Mesenteric fat pad (tissue), 1 donor: Measurements from ENCODE around the gene SGK1. TPM values are rescaled to one million over a fixed set of nuclear protein-coding genes. Genes with fewer than 3 reads are reported as not detected.
"Not testable (repeated sequence)": the region's sequence is repeated elsewhere in the genome, so short reads cannot be mapped to it uniquely, and the experiment has no call there.

Source experiments
- DNase-seq: peaks from one replicate; pipeline ENCODE4 v3.0.0-alpha.2; 2020; ENCODE audit warnings: low spot score
- total RNA-seq: library from RNA; stranded (reverse); fragmentation: NEBNext Ultra II Directional; extraction: Animal tissue kit (Norgen Biotek cat#: 25700); gene quantifications from one replicate; pipeline ENCODE4 v1.2.1, GENCODE V29; 2021
- donor health status: DM: yes; HTN: yes; CAD: no.

SGK1 gene
- total RNA-seq, 1 donor from 2014 or later, result 265 TPM

DNA sequence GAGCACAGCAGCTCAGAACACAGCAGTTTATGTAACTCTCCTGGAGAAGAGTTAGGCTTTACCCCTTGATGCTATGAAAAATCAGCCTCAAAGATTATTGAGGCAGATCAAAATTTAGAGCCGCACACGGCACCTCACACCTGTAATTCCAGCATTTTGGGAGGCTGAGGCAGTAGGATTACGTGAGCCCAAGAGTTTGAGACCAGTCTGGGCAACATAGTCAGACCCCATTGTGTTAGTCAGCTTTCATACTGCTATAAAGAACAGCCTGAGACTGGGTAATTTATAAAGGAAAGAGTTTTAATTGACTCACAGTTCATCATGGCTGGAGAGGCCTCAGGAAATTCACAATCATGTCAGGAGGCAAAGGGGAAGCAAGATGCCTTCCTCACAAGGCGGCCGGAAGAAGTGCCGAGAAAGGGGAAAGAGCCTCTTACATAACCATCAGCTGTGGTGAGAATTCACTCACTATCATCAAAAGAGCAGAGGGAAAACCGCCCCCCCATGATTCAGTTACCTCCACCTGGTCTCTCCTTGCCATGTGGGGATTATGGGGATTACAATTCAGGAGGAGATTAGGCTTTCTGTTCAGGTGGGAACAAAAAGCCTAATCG lies 87.7 kb downstream of the SGK1 start:
- no peak for DNase-seq

DNA sequence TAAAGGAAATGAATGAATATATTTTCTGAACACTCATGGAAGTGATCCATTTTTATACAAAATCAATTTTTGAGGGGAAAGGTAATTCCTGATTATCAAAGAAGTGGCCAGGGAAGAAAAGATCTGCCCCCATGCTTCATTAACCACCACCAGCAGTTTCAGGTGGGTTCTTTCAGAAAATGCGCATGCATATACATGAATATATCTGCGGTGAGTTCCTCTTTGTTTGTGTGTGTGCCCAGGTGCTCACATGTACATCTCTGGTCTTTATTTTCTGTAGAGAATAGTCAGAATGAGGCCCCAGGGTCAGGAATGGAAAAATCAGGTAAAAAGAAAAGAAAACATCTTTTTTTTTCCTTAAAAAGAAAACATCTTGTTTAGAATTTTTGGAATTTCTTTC lies 88.4 kb downstream of the SGK1 start:
- DNase-seq, result no peak

DNA sequence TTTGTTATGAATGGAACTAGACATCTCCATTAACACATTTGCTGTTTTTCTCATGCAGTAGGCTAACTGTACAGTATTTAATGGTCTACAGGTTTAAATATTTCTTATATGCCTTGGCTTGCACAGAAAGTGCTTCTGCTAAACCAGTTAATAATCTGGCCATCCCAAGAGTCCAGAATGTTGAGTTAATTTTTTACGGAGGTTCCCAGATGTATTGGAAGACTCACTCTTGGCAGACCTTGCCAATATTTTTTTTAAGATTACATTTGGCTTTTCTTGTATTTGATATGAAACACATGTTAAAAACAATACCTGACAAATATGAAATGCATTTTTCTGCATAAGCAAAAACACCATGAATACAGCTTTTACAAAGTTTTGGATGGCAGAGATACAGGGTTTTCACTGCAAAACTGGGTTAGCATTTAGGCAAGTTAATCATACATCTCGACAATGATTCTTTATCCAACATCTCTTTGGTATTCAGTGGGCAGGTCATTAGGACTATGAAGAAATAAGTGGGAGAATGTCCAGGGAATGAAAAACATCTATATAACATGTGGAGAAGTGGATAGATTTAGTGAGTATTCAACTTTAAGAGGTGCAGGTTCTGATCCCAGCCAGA lies 94.0 kb downstream of the SGK1 start:
- no peak for DNase-seq

DNA sequence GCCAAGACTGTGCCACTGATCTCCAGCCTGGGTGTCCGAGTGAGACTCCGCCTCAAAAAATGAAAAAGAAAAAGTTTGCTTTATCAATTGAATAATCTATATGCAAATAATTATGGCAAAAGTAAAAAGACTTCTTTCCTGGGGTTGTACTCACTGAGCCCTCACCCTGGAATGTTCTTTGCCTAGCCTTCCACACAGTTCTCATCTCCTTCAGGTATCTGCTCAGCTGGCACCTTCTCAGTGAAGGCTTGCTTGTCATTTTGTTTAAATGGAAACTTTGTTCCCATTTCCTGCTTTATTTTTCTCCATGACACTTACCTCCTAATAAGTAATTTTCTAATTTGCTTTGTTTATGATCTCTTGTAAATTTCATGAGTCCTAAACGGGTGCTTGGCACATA lies 96.7 kb downstream of the SGK1 start:
- DNase-seq, result no peak

DNA sequence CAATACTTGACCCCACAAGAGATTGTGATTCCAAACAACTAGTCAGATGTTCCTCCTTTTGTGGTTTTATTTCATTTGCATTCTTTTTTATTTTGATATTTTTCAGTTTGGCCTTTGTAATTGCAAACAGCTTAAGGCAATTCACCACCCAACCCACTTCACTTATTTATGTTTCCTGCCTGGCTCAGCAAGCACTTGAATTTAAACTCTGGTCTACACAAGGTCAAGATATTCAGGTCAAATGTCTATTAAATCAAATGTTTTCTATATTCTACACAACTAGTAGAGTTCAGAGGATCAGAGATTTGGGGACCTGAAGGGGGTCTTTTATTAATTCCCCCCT lies 100.1 kb downstream of the SGK1 start:
- DNase-seq, result no peak

DNA sequence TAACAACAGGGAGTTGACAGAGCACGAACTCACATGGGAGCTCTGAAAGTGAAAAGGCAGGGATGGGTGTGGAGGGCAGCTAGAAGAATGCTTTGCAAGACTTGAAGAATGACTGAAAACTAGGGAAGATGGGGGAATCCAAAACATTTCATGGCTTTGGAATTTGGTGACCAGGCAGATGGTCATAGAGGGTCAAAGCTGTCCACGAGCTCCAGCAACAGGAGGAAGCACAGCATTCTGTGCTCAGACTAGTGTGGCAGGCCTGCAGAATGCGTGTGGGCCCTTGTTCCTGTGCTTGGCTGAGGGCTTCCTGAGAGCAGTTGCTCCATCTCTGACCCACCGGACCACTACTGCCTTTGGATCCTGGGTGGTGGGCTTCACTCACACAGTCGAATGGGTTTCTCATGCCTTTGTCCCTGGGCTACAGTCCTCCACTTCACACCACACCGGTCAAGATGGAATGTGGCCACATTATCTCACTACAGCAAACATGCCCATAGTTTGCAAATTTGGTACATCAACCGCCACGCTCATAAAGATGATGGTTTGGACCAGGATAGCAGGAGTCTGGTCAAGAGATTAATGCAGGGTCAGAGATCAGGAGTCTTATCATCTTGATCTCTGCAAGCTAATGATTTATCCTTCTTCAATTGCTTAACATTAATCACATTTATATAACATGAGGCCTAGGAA lies 100.7 kb downstream of the SGK1 start:
- DNase-seq, result no peak

DNA sequence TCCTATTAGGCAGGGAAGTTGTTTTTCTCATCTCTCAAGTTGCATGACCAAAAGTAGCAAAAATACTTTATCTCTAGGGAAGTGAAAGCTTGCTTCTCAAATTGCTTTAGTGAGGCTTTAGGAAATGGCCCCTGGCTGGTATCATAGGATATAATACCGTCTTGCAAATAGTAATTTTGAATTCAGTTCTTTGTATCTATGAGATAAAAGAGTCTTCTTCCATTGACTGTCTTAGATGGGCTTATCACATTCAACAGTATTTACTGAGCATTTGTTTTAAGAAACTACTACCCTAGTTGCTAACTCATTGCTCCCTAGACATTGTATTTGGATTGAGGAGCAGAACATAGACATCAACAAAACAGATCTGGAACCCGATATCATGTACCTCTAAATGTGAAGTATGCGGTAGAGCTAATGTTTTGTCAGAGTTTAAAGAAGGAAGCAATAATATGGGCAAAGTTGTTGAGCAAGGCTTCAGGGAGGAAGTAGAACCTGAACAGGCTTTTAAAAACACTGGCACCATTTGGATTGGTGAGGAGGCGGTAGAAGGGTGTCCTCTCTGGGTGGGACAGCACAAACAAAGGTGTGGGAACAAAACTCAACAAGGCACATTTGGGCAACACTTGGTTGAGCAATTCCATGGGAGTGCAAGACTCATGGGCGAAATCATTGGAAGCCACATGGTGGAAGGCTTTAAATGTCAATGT lies 101.5 kb downstream of the SGK1 start:
- DNase-seq, result no peak

DNA sequence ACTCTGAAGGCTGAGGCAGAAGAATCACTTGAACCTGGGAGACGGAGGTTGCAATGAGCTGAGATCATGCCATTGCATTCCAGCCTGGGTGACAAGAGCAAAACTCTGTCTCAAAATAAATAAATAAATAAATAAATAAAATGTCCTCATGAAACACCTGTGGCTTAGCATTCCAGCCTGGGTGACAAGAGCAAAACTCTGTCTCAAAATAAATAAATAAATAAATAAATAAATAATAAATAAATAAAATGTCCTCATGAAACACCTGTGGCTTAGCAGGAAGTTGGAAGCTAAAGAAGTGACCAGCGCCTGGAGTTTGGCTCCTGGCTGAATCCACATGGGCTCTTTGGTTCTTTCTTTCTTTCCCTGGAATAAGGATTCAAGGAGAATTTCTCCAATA lies 104.5 kb downstream of the SGK1 start:
- not testable (repeated sequence) for DNase-seq

DNA sequence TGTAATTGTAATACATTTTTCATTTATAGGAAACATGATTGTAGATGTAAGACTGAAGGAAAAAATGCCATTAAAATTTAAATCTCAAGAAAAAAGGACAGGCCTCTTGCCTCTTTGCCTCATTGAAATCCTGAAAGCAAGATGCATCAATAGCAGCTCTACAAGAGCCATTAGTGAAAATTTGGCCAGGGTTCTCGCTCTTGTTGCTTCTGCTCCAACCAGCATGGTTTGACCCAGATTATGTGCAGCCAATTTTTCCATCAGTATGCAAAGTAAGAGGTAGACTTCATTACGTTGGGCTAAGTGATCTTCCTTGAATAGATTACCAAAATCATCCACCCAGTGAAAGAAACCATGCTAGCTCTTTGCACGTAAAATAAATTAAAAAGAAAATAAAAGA lies 106.6 kb downstream of the SGK1 start:
- no peak for DNase-seq

DNA sequence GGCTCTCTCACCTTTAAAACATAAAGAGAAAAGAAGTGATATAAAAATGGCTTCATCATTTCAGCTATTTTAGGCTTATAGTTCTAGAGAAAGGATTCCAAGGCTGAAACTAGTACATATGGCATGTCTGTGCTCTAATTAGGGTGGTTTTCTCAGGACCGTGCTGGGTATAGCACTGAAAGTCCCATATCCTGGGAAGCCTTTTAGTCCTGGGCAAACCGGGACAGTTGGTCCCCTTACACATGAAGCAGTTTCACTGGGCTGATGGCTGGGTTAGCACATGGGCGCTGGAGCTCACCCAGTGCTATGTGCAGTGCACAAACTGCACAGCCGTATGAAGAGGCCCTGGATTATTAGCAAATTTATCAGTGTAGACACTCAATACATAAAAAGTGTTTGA lies 110.5 kb downstream of the SGK1 start:
- DNase-seq, result no peak

DNA sequence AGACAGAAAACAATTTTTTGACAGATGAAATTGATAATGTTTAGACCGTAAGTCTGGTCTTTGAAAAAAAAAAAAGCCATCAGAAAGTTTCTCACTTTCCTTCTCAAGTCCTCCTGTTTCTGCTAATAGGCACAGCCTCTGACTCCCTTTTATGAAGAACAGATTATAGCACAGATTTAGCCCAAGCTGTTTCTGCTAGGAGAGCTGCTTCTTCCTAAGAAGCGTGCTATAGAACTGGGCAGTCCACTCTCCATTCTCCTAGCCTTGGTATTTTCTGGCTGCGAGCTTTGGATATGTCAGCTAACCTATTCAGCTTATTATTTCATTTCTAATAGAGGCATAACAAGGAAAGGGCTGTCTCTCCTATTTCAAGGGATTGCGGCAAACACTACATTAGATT lies 112.5 kb downstream of the SGK1 start:
- DNase-seq, result no peak

DNA sequence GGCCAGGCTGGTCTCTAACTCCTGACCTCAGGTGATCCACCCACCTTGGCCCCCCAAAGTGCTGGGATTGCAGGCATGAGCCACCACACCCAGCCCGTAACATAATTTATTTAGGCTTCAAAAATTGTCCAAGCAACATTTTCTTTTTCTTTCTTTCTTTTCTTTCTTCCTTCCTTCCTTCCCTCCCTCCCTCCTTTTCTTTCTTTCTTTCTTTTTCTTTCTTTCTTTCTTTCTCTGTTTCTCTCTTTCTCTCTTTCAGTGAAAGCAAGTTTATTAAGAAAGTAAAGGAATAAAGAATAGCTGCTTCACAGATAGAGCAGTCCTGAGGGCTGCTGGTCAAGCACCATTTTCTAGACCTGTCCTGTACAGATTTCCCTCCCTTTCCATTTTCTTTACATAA lies 113.2 kb downstream of the SGK1 start:
- DNase-seq, result not testable (repeated sequence)

DNA sequence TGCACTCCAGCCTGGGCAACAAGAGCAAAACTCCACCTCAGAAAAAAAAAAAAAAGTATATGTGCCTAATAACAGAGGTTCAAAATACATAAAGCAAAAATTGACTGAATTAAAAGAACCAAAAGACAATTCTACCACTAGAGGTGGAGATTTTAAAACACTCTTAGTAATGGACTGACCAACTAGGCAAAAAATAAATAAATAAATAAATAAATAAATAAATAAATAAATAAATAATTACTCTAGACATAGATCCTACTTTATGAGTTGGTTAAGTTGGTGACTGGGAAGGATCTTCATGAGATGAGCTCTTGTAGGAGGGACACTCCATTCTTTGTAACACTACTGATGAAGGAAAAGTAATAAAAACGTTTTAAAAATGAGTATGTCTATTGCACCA lies 113.9 kb downstream of the SGK1 start:
- no peak for DNase-seq

DNA sequence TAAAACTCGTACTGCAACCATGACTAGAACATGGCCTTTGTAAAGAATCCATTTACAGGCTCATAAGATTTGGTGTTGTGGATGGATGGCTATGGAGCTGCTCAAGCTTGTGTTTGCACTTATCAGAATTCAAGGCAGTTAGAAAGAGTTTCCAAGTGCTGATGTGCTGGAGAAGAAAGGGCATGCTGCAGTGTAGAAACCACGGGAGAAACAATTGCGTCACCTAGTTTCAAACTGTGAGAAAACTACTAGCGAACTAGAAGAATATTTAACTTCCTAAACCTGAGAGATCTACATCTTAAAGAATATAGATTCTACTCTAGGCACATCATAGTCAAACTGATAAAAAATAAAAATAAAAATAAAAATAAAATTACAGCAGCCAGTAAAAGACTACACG lies 116.2 kb downstream of the SGK1 start:
- no peak for DNase-seq

DNA sequence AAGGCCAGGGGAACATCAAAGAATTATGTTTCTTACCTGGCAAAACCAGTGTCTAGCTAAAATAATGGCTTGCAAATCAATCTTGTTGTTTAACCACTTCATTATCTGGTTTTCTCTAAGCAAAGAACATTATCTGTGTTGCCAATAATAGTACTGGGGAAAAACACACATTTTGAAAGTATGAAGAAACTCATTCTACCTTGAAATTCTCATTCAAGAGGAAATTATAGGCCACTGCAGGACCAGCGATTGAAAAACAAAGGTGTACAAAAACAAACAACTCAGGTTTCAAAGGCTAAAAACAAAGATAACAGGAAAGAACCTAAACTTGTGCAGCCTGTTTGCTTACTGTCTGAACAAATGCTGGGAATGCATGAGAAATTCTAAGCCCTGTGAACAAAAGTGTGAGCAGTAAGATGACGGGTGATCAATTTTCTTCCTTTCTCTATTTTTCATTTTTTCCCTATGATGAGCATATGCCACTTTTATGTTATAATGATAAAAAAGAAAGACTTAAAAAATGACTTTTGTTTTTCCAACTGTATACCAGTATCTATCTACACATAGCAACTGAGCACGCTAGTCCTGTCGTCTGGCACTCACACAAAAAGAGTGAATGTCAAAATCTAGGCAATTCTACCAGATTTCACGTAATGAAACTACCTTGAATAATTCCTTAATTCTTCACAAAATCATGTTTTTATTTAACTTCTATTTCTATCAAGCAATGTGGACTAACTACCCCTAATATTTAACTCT lies 117.9 kb downstream of the SGK1 start:
- no peak for DNase-seq

DNA sequence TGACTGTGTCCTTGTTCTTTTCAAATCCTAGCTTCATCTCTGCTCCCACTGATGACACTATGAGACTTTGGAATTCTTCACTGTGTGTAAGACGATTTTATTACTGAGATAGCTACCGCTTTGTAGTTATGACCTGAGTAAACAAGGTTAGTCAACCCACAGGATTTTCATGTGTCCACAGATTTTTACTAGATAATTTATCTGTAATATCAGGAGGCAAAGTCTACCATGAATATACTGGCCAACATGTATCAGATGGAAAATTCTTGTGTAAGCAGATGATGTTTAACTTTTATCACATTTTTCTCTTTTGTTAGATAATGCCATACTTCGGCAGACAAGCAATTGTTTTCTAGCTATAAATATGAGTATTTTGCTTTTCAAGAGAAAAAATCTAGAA lies 119.8 kb downstream of the SGK1 start:
- DNase-seq, result no peak

DNA sequence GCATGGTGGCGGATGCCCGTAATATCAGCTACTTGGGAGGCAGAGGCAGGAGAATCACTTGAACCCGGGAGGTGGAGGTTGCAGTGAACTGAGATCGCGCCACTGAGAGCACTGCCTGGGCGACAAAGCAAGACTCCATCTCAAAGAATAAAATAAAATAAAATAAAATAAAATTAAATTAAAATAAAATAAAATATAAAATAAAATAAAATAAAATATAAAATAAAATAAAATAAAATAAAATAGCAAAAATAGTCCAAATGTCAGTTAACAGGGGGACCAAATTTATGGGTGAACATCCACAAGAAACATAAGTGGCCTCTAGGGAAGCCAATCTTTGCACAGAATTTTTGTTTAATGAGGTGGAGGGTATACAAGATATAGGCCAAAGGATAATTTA lies 120.2 kb downstream of the SGK1 start:
- DNase-seq, result not testable (repeated sequence)

DNA sequence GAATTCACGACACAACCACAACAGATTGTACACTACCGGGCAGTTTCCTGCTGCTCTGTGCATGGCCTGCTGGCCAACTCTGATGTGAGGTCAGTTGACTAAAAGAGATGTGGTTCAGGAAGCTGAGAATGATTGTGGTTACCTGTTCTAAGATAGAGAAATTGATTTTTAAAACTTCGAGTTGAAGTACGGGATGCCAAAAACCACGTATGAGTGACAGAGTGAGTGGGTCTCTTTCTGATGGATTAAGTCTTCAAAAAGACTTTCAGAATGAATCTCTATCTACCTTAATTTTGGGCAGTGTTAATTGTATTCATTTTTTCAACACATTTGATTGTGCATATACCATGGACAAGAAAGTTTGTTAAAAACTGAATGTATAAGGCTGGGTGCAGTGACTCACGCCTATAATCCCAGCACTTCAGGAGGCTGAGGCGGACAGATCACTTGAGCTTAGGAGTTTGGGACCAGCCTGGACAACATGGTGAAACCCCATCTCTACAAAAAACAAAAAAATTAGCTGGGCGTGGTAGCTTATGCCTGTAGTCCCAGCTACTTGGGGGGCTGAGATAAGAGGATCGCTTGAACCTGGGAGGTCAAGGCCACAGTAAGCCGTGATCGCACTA lies 121.2 kb downstream of the SGK1 start:
- DNase-seq, result no peak

DNA sequence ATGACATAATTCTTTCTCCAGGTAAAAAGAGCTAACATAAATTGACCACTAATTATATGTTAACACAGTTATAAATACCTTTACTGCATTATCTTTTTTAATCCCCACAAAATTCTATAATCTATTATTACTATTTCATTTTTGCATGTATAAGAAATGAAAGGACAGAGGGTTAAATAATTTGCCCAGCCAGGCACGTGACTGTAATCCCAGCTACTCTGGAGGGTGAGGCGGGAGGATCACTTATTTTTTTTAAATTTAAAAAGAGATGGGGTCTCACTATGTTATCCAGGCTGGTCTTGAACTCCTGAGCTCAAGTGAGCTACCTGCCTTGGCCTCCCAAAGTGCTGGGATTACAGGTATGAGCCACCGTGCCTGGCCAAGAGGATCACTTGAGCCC lies 121.9 kb downstream of the SGK1 start:
- DNase-seq, result no peak

DNA sequence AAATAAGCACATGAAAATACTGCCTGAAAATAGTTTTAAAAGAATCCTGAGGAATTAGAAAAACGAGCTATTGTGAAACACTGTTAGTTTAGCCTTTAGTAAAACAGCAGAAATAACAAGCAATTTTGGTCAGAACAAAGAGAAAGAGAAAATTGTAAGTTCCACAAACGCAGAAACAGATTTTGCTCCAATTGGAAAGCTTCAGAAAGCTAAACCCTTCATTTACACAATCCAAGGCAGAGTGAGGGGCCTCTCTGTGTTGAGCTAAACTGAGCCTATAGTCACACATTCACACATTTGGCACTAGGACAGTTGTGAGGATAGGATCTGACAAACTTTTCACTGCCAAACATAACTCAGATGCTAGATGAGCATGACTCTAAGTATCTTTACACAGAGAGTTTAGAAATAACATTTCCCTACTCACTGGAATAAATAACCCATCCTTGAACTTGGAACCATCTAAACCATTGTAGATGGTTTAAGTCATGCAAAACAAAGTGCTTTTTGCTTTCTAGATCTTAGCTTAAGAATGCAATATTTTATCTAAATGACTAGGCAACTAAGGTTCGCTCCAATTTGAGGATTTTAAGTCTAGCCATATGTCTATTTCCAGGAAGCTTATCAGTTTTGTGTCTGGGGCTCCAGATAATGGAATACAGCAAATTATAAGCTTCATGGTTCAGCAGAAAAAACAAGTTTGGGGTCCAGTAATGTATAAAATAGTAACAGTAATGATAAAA lies 122.6 kb downstream of the SGK1 start:
- no peak for DNase-seq
